Uterus (tissue), 2 donors: Measurements from ENCODE around the gene C16orf86.

Experiments
- POLR2A ChIP-seq, 2 donors: fragments of 450-650 bp; IDR thresholded peaks; one replicate each; pipeline ENCODE4 v1.6.1; 2016; ENCODE audit warnings: antibody characterized with exemption in 2 of 2, mild to moderate bottlenecking in 1 of 2, moderate library complexity in 1 of 2
- TF ChIP-seq, protein P1 (sequence below), 4 experiments: fragments of 200-600 bp in 2 of 4; fragments of 450-650 bp in 2 of 4; sonication (generic) in 2 of 4; IDR thresholded peaks; one replicate each; pipeline ENCODE4 v1.5.1; 2016 to 2019; ENCODE audit warnings: antibody characterized with exemption in 4 of 4, mild to moderate bottlenecking in 2 of 4, moderate library complexity in 1 of 4

DNA sequence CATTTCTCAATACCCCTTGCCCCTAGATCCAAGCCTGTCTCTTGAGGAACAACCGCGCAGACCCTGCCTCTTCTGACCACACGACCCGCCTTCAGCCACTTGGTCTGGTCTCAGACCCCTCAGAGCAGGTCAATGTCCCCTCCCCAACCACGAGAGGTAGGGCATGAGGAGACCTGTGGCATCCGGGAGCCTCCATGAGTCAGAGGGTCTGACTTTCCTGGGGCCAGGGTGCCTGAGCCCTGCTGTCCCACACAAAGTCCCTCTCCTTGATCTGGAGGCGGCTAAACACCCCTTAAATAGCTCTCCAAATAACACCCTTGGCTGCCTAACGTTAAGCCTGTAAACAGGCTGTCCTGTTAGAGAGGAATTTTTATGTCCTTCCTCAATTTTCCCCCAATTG is 16.6 kb upstream of the C16orf86 start:
- TF ChIP-seq, protein P1, sequence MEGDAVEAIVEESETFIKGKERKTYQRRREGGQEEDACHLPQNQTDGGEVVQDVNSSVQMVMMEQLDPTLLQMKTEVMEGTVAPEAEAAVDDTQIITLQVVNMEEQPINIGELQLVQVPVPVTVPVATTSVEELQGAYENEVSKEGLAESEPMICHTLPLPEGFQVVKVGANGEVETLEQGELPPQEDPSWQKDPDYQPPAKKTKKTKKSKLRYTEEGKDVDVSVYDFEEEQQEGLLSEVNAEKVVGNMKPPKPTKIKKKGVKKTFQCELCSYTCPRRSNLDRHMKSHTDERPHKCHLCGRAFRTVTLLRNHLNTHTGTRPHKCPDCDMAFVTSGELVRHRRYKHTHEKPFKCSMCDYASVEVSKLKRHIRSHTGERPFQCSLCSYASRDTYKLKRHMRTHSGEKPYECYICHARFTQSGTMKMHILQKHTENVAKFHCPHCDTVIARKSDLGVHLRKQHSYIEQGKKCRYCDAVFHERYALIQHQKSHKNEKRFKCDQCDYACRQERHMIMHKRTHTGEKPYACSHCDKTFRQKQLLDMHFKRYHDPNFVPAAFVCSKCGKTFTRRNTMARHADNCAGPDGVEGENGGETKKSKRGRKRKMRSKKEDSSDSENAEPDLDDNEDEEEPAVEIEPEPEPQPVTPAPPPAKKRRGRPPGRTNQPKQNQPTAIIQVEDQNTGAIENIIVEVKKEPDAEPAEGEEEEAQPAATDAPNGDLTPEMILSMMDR (IDR thresholded peaks at IDR 0.05): no peak
- TF ChIP-seq POLR2A (IDR thresholded peaks at IDR 0.05): no peak
